ENCODE results near the gene DNAJB8. TPM values are rescaled to one million over a fixed set of nuclear protein-coding genes. Genes with fewer than 3 reads are reported as not detected.

Gene DNAJB8
- total and polyA plus RNA-seq, 12 donors = not detected

- Histone ChIP-seq H3K27ac (peak overlapping the region; percentile 8 to 98 (median 93)), H3K36me3 (peaks cover 0 to 20% (median 0%) of the 10 kb centered on the region in 9 donors), H3K9me3 (no peaks in the 10 kb centered on the region), H3K27me3 (peaks cover 0 to 100% (median 80%) of the 10 kb centered on the region in 7 donors), H3K4me3 (peak overlapping the region; percentile 57 to 85 (median 70)), H3K4me1 (peaks cover 6 to 99% (median 72%) of the 10 kb centered on the region in 9 donors)
- DNase-seq (no peak), ATAC-seq (no peak)
- no peak for TF ChIP-seq CTCF (IDR thresholded peaks at IDR 0.05)
- WGBS, 2 donors = 26 to 29% methylated on average over 16 of the region's 16 CpGs
- intact Hi-C loops (cut with DNase I) = loop anchor here in 3 of 10 donors (5.0 kb wide), 3 partner anchors 73 to 93 kb away; no protein-coding TSS in a partner anchor
Measured at GRCh38 chr3:128484404-128485281, 18.0 kb upstream of the DNAJB8 start.

GRCh38 chr3:128483657-128484403 is 17.1 kb upstream of the DNAJB8 start:
- peak overlapping the region; percentile 30 to 85 (median 67) for H3K4me3 ChIP-seq
- ATAC-seq (no peak), DNase-seq (no peak)
- intact Hi-C loops (cut with DNase I) = loop anchor here in 1 of 10 donors (5.0 kb wide), 1 partner anchor 93 kb away; no protein-coding TSS in a partner anchor
- no peak for TF ChIP-seq CTCF (IDR thresholded peaks at IDR 0.05)
- no peaks in the 10 kb centered on the region for H3K9me3 ChIP-seq
- peak overlapping the region; percentile 8 to 98 (median 93) for H3K27ac ChIP-seq
- peaks cover 6 to 98% (median 69%) of the 10 kb centered on the region in 9 donors for H3K4me1 ChIP-seq
- peaks cover 0 to 96% (median 76%) of the 10 kb centered on the region in 7 donors for H3K27me3 ChIP-seq
- 21 to 25% methylated on average over 25 to 26 of the region's 26 CpGs for WGBS, 2 donors
- peaks cover 0 to 29% (median 0%) of the 10 kb centered on the region in 9 donors for H3K36me3 ChIP-seq

GRCh38 chr3:128482666-128483656 is 16.3 kb upstream of the DNAJB8 start:
- peak overlapping the region; percentile 38 to 98 (median 93) for H3K27ac ChIP-seq
- TF ChIP-seq CTCF (IDR thresholded peaks at IDR 0.05) = peak in 5 of 9 donors; percentile 6 to 52 (median 26)
- peaks cover 6 to 91% (median 61%) of the 10 kb centered on the region in 9 donors for H3K4me1 ChIP-seq
- DNase-seq (peak in 1 of 2 donors; percentile 73), ATAC-seq (peak; percentile 11 to 56 (median 45))
- H3K27me3 ChIP-seq = peaks cover 0 to 90% (median 67%) of the 10 kb centered on the region in 7 donors
- WGBS, 2 donors = 11 to 18% methylated on average over 33 of the region's 33 CpGs
- H3K4me3 ChIP-seq = peak overlapping the region; percentile 23 to 85 (median 67)
- peaks cover 0 to 36% (median 0%) of the 10 kb centered on the region in 9 donors for H3K36me3 ChIP-seq
- intact Hi-C loops (cut with DNase I) = loop anchor here in 1 of 10 donors (5.0 kb wide), 1 partner anchor 94 kb away; no protein-coding TSS in a partner anchor
- no peaks in the 10 kb centered on the region for H3K9me3 ChIP-seq
